Activated T-cell treated with anti-CD3 and anti-CD28 coated beads for 4 hours (primary cell): ENCODE data around the gene HSPA1B.
A peak's percentile ranks its signal among the peaks of the same experiment; 100 is the strongest.
"Not testable (repeated sequence)": the region's sequence is repeated elsewhere in the genome, so short reads cannot be mapped to it uniquely, and the experiment has no call there.

Experiments used
- DNase-seq: peaks from one replicate; pipeline ENCODE4 v3.0.0-alpha.2; 2020

Gene HSPA1B

GRCh38 chr6:31829633-31830283 is 2.2 kb downstream of the HSPA1B start:
- no peak for DNase-seq

GRCh38 chr6:31830886-31831335 is 3.4 kb downstream of the HSPA1B start:
- DNase-seq = no peak

GRCh38 chr6:31831350-31832215 is 4.0 kb downstream of the HSPA1B start:
- DNase-seq = no peak

- peak; percentile 75 for DNase-seq
Measured at GRCh38 chr6:31834367-31835250, 7.1 kb downstream of the HSPA1B start.

GRCh38 chr6:31836047-31836473 is 8.5 kb downstream of the HSPA1B start:
- no peak for DNase-seq

GRCh38 chr6:31836474-31837368 is 9.2 kb downstream of the HSPA1B start:
- no peak for DNase-seq

GRCh38 chr6:31837369-31838113 is 10.0 kb downstream of the HSPA1B start:
- no peak for DNase-seq

GRCh38 chr6:31838114-31838553 is 10.6 kb downstream of the HSPA1B start:
- not testable (repeated sequence) for DNase-seq

- no peak for DNase-seq
Measured at GRCh38 chr6:31838968-31839367, 11.4 kb downstream of the HSPA1B start.

- not testable (repeated sequence) for DNase-seq
Measured at GRCh38 chr6:31839779-31840126, 12.2 kb downstream of the HSPA1B start.

- no peak for DNase-seq
Measured at GRCh38 chr6:31842053-31842452, 14.5 kb downstream of the HSPA1B start.

GRCh38 chr6:31844507-31844906 is 17.0 kb downstream of the HSPA1B start:
- no peak for DNase-seq

- DNase-seq = no peak
Measured at GRCh38 chr6:31847276-31847978, 19.9 kb downstream of the HSPA1B start.

- DNase-seq = no peak
Measured at GRCh38 chr6:31850765-31851484, 23.4 kb downstream of the HSPA1B start.

- DNase-seq = no peak
Measured at GRCh38 chr6:31851485-31851832, 23.9 kb downstream of the HSPA1B start.

- not testable (repeated sequence) for DNase-seq
Measured at GRCh38 chr6:31851980-31852718, 24.6 kb downstream of the HSPA1B start.

- DNase-seq = not testable (repeated sequence)
Measured at GRCh38 chr6:31857774-31858173, 30.2 kb downstream of the HSPA1B start.

GRCh38 chr6:31858707-31859106 is 31.2 kb downstream of the HSPA1B start:
- no peak for DNase-seq

- DNase-seq = no peak
Measured at GRCh38 chr6:31859923-31860322, 32.4 kb downstream of the HSPA1B start.
